MG63 (cell line): ENCODE data around the gene ABHD18. TPM values are rescaled to one million over a fixed set of nuclear protein-coding genes. Genes with fewer than 3 reads are reported as not detected.
A peak's percentile ranks its signal among the peaks of the same experiment; 100 is the strongest.
"Not testable (repeated sequence)": the region's sequence is repeated elsewhere in the genome, so short reads cannot be mapped to it uniquely, and the experiment has no call there.

ENCODE experiments used
- DNase-seq: peaks from one replicate; pipeline ENCODE4 v3.0.0-alpha.2; 2020
- H3K27me3 ChIP-seq: fragments of 250-450 bp; sonication (Bioruptor Pico); 2 replicates; pipeline ENCODE4 v1.5.1; 2020; ENCODE audit warnings: mild to moderate bottlenecking, moderate library complexity
- H3K36me3 ChIP-seq: fragments of 250-450 bp; sonication (Bioruptor Pico); 2 replicates; pipeline ENCODE4 v1.5.1; 2020; ENCODE audit warnings: mild to moderate bottlenecking, moderate library complexity
- H3K4me3 ChIP-seq: fragments of 250-450 bp; sonication (Bioruptor Pico); 2 replicates; pipeline ENCODE4 v1.5.1; 2020; ENCODE audit warnings: mild to moderate bottlenecking, moderate library complexity
- H3K9me3 ChIP-seq: fragments of 250-450 bp; sonication (Bioruptor Pico); 2 replicates; pipeline ENCODE4 v1.5.1; 2020; ENCODE audit warnings: mild to moderate bottlenecking, moderate library complexity
- total RNA-seq: library from RNA; depleted of rRNA; stranded (reverse); fragments of >200 nt; shearing (Covaris generic); gene quantifications from 2 replicates; pipeline ENCODE4 v1.2.3, GENCODE V29; 2014; ENCODE audit warnings: low replicate concordance

ABHD18 gene
- total RNA-seq, 1 experiment from 2014 or later = 3.6 TPM

DNA sequence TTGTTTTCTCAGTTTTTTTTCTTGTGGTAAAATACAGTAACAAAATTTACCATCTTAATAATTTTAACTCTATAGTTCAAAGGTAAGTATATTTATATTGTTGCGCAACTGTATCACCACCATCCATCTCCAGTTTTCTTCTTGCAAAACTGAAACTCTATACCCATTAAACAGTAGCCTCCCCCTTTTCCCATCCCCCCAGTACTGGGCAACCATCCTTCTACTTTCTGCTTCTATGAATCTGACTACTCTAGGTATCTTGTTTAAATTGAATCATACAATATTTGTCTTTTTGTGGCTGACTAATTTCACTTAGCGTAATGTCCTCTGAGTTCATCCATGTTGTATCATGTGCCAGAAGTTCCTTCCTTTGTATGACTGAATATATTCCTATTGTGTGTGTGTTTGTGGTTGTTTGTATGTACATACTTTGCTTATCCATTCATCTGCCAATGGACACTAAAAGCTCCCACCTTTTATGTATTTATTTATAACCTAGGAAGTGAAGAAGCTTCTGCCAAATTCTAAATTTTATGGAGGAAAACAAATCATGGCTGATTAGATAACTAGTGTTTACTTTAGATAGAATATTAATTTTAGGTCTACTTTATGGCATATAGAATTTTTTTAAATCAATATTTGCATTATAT is 10.0 kb downstream of the ABHD18 start:
- no peak for DNase-seq
- Histone ChIP-seq H3K9me3 (no peaks in the 10 kb centered on the region), H3K27me3 (no peaks in the 10 kb centered on the region), H3K36me3 (0 out of 2 replicates have a peak, but pooled peaks cover 2% of the 10 kb centered on the region), H3K4me3 (no peak overlapping the region)

DNA sequence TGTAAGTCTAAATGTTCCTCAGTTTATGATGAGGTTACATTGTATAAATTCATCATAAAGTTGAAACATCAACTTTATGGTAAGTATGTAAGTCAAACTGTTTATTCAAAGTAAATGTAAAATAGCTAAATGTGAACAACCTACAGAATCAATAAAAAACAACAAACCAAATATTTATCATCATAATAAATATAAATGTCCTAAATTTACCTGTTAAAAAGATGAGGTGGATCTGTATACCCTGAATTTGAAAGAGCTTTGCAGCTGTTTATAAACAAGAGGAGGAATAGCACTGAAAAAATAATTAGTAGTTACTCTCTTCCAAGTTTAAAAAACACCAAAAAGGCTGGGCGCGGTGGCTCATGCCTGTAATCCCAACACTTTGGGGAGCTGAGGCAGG is 13.7 kb downstream of the ABHD18 start:
- H3K9me3 ChIP-seq = no peaks in the 10 kb centered on the region
- H3K36me3 ChIP-seq = 0 out of 2 replicates have a peak, but pooled peaks cover 2% of the 10 kb centered on the region
- H3K4me3 ChIP-seq = no peak overlapping the region
- DNase-seq = no peak
- H3K27me3 ChIP-seq = no peaks in the 10 kb centered on the region

DNA sequence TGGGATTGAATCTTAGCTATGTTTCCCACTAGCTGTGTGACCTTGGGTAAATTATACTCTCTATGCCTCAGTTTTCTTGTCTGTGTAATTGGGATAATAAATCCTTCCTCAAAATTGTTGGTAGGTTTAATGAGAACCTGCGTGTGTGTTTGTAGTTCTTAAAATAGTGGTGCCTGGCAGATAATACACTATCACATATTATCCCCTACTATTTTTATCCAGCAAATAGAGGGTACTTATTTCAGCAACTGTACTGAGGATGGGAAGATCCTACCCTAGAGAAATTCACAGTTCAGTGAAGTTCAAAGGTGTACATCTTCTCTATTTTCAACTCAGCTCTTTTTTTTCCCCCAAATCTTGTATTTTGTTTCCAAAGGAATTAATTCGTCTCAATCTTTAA is 17.2 kb downstream of the ABHD18 start:
- H3K36me3 ChIP-seq = no peaks in the 10 kb centered on the region
- H3K9me3 ChIP-seq = no peaks in the 10 kb centered on the region
- DNase-seq = no peak
- H3K4me3 ChIP-seq = no peak overlapping the region
- no peaks in the 10 kb centered on the region for H3K27me3 ChIP-seq

DNA sequence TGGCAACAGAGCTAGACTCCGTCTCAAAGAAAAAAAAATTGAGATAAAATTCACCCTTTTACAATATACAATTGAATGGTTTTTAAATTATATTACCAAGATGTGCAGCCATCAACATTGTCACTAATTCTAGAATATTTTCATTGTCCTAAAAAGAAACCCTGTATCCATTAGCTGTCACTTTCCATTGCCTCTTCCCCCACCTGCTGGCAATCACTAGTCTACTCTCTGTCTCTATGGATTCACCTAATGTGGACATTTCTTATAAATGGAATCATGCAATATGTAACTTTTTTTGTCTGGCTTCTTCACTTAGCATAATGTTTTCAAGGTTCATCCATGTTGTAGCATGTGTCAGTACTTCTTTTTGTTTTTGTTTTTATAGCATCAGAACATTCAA is 20.8 kb downstream of the ABHD18 start:
- Histone ChIP-seq H3K4me3 (no peak overlapping the region), H3K36me3 (no peaks in the 10 kb centered on the region), H3K9me3 (no peaks in the 10 kb centered on the region), H3K27me3 (no peaks in the 10 kb centered on the region)
- DNase-seq = no peak

DNA sequence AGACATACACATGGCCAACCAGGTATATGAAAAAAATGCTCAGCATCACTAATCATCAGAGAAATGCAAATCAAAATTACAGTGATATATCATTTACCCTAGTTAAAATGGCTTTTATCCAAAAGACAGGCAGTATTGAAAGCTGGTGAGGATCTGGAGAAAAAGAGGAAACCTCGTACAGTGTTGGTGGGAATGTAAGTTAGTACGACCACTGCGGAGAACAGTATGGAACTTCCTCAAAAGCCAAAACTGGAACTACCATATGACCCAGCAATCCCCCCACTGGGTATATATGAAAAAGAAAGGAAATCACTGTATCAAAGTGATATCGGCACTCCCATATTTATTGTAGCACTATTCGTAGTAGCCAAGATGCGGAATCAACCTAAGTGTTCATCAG is 23.4 kb downstream of the ABHD18 start:
- Histone ChIP-seq H3K9me3 (no peaks in the 10 kb centered on the region), H3K36me3 (no peaks in the 10 kb centered on the region)

DNA sequence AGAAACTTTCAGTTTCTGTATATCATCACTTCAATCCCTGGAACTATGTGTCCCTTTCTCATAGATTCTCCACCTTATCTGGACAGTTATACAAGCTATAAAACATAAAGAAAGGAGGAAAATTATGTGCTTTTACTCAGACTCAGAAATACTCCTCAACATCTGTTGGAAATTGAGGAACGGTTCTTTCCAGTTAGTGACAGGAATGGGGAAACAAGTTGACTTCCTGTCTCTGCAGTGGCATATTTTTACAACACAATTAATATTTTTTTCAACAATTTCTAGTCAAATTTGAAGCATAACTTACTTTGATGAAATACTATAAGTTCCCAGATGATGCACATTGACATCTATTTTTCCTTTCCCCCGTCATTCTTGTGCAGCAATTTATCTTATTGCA is 27.9 kb downstream of the ABHD18 start:
- no peaks in the 10 kb centered on the region for H3K36me3 ChIP-seq
- H3K4me3 ChIP-seq = no peak overlapping the region
- H3K9me3 ChIP-seq = no peaks in the 10 kb centered on the region
- DNase-seq = no peak
- H3K27me3 ChIP-seq = no peaks in the 10 kb centered on the region

More for the DNA sequence above, 23.4 kb downstream of the ABHD18 start:
- no peak overlapping the region for H3K4me3 ChIP-seq
- H3K27me3 ChIP-seq = no peaks in the 10 kb centered on the region
- DNase-seq = no peak

DNA sequence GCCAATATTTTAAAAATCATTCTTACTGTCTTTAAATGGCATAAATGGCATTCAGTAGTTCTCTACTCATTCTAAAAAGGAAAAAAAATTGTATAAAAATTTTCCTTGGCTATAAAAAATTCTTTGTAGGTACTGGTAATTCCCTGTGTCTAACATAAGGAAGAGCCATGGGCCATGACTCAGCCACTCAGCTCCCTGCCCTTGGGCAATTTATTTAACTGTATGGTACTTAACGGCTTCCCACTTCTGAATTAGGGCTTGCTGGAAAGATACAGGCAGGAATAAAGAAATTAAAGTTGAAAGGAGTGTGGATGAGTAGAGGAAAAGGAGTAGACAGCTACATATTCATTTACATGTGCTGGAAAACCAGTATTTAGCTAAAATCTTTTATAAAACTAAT is 30.6 kb downstream of the ABHD18 start:
- H3K27me3 ChIP-seq = no peaks in the 10 kb centered on the region
- no peaks in the 10 kb centered on the region for H3K36me3 ChIP-seq
- H3K9me3 ChIP-seq = no peaks in the 10 kb centered on the region
- H3K4me3 ChIP-seq = no peak overlapping the region
- DNase-seq = peak; percentile 10

DNA sequence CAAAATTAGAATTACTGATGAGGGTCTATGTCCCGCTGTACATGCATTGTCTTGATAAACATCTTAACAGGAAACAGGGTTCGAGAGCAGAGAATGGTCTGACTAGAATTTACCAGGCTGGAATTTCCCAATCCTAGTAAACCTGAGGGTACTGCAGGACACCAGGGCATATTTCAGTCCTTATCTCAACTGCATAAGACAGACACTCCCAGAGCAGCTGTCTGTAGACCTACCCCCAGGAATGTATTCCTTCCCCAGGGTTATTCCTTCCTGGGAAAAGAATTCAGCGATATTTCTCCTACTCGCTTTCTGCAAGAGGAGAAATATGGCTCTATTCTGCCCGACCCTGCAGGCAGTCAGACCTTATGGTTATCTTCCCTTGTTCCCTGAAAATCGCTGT is 31.3 kb downstream of the ABHD18 start:
- H3K4me3 ChIP-seq, H3K9me3 ChIP-seq, H3K27me3 ChIP-seq, H3K36me3 ChIP-seq, DNase-seq: not testable (repeated sequence)

DNA sequence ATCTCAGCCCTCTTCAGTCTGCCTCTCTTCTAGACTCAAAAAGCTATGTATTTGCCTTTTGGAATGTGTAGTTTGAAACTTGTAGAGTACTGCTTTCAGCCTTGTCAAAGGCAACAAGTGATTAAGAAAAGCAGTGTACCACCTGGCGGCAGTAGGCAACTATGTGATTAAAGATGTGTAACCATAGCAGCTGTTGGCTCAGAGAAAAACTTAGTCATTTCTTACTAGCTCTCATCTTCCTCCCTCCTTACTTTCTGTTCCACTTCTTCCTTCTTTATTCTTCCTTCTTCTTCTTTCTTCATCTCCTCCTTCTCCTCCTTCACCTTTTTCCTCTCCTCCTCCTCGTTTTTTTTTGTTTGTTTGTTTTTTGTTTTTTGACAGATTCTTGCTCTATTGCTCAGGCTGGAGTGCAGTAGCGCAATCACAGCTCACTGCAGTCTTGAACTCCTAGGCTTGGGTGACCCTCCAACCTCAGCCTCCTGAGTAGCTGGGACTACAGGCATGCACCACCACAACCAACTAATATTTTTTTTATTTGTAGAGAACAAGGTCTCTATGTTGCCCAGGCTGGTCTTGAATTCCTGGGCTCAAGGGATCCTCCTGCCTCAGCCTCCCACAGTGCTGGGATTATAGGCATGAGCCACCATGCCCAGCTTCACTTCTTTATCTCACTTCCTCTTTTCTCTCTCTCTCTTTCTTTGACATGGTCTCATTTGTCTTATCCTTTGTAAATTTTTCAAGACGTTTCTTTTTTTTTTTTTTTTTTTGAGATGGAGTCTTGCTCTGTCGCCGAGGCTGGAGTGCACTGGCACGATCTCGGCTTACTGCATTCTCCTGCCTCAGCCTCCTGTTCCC is 32.6 kb downstream of the ABHD18 start:
- Histone ChIP-seq H3K4me3 (no peak overlapping the region), H3K36me3 (no peaks in the 10 kb centered on the region), H3K27me3 (no peaks in the 10 kb centered on the region), H3K9me3 (no peaks in the 10 kb centered on the region)
- peak; percentile 15 for DNase-seq

DNA sequence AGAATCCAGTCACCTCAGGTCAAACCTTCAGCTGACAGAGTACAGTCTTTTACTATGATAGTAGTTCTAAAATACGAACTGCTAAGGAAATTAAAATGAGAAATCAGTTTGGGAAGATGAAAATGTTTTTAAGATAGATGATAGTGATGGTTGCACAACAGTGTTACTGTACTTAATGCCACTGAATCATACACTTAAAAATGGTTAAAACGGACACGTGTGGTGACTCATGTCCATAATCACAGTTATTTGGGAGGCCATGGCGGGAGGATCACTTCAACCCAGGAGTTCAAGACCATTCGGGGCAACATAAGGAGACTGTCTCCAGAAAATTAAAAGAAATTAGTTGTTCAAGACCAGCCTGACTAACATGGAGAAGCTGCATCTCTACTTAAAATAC is 41.4 kb downstream of the ABHD18 start:
- DNase-seq = peak; percentile 4

DNA sequence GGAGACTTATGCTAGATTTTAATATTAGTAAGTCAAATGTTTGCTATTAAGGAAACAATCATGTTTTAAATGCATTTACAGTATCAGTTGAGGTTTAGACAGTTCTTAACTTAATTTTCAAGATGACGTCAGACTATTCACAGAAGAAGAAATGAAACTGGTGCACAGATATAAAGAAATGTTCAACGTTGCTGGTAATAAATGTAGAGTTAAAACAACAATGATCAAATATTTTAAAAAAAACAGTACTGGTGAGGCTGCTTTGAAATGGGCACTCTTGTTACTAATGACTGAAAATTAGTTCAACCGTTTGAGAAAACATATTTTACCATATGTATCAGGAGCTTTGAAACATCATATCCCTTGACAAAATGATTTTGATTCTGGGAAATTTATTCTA is 44.2 kb downstream of the ABHD18 start:
- Histone ChIP-seq H3K4me3 (no peak overlapping the region), H3K27me3 (no peaks in the 10 kb centered on the region), H3K36me3 (no peaks in the 10 kb centered on the region), H3K9me3 (no peaks in the 10 kb centered on the region)
- no peak for DNase-seq

More for the DNA sequence above, 41.4 kb downstream of the ABHD18 start:
- Histone ChIP-seq H3K9me3 (no peaks in the 10 kb centered on the region), H3K4me3 (no peak overlapping the region), H3K36me3 (no peaks in the 10 kb centered on the region), H3K27me3 (no peaks in the 10 kb centered on the region)

DNA sequence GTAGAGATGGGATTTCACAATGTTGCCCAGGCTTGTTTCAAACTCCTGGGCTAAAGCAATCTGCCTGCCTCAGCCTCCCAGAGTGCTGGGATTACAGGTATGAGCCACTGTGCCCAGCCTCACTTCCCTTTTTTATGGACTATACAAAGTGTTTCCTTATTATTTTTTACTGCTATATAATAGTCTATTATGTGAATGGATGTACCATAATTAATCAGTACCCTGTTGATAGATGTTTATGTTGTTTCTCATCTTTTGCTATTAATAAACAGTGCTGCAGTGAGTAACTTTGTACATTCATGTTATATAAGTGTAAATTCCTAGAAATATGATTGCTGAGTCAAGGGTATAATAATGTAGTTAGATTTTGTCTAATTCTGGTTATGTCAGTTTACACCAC is 60.1 kb downstream of the ABHD18 start:
- H3K4me3 ChIP-seq = no peak overlapping the region
- no peak for DNase-seq
- no peaks in the 10 kb centered on the region for H3K27me3 ChIP-seq
- H3K9me3 ChIP-seq = no peaks in the 10 kb centered on the region
- H3K36me3 ChIP-seq = no peaks in the 10 kb centered on the region

DNA sequence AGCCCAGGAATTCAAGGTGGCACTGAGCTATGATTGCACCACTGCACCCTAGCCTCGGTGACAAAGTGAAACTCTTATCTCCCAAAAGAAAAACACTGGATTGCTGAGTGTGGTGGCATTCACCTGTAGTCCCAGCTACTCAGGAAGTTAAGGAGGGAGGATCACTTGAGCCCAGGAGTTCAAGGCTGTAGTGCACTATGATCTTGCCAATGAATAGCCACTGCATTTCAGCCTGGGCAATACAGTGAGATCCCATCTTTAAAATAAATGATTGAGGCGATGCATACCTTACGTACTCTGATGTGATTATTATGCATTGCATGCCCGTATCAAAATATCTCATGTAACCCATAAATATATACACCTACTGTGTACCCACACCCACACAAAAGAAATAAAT is 64.7 kb downstream of the ABHD18 start:
- Histone ChIP-seq H3K36me3 (no peaks in the 10 kb centered on the region), H3K9me3 (no peaks in the 10 kb centered on the region), H3K27me3 (no peaks in the 10 kb centered on the region), H3K4me3 (no peak overlapping the region)
- no peak for DNase-seq

DNA sequence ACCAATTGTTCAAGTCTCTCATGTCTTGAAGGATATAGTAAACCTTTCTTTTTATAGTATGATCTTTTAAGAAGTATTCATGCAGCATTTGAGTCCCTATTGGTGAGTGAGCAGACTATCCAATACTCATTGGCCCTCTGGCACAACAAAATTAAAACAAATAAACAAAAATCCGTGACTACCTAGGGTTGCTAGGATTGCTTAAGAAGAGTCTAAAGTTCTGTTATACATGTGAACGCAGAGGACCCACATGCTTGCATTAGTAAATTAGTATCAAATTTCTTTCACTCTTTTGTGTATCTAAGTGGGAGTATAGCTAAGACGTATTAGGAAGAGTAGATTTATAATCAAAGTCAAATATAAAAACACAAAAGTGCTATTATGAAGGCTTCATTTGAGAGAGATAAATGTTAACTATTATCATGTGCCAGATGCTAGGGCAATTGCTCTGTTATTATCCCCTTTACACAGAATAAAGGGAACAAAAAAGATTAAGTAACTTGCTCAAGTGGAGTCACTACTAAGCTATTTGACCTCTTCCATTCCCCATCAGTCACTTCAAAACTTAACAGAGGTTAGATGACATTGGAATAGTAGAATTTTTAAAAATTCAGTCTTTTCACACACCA is 66.7 kb downstream of the ABHD18 start:
- H3K9me3 ChIP-seq = no peaks in the 10 kb centered on the region
- DNase-seq = no peak
- H3K27me3 ChIP-seq = no peaks in the 10 kb centered on the region
- no peak overlapping the region for H3K4me3 ChIP-seq
- no peaks in the 10 kb centered on the region for H3K36me3 ChIP-seq

DNA sequence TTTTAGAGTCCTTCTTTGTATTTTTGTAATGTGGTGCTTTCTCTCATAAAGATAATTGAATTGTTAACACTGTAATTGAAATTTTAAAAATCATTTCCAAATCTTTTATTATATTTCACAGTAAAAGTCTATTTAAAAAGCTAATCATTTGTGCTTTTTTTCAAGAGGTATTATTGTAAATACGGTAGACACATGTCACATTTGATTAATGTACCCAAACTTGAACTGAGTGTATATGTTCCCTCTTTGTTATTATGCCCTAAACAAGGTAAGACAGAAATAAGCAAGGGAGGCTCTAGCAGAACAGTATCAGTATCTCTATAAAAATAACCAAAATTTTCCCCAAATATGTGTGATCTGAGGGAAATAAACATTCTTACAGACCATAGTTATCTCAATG is 74.4 kb downstream of the ABHD18 start:
- no peaks in the 10 kb centered on the region for H3K27me3 ChIP-seq
- H3K4me3 ChIP-seq = no peak overlapping the region
- no peak for DNase-seq
- H3K36me3 ChIP-seq = no peaks in the 10 kb centered on the region
- H3K9me3 ChIP-seq = no peaks in the 10 kb centered on the region

DNA sequence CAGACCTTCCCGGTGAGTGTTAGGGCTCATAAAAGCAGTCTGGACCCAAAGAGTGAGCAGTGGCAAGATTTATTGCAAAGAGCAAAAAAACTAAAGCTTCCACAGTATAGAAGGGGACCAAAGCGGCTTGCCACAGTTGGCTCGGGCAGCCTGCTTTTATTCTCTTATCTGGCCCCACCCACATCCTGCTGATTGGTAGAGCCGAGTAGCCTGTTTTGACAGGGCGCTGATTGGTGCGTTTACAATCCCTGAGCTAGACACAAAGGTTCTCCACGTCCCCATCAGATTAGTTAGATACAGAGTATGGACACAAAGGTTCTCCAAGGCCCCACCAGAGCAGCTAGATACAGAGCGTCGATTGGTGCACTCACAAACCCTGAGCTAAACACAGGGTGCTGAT is 81.8 kb downstream of the ABHD18 start:
- H3K4me3 ChIP-seq, H3K9me3 ChIP-seq, H3K27me3 ChIP-seq: not testable (repeated sequence)

DNA sequence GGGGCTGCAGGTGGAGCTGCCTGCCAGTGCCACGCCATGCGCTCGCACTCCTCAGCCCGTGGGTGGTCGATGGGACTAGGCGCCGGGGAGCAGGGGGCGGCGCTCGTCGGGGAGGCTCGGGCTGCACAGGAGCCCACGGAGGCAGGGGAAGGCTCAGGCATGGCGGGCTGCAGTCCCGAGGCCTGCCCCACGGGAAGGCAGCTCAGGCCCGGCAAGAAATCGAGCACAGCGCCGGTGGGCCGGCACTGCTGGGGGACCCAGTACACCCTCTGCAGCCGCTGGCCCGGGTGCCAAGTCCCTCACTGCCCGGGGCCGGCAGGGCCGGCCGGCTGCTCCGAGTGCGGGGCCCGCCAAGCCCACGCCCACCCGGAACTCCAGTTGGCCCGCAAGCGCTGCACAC is 82.3 kb downstream of the ABHD18 start:
- not testable (repeated sequence) for H3K36me3 ChIP-seq

More for the DNA sequence above, 81.8 kb downstream of the ABHD18 start:
- DNase-seq, H3K36me3 ChIP-seq: not testable (repeated sequence)

More for the DNA sequence above, 82.3 kb downstream of the ABHD18 start:
- H3K4me3 ChIP-seq, DNase-seq, H3K9me3 ChIP-seq, H3K27me3 ChIP-seq: not testable (repeated sequence)
